Measurements from ENCODE around the gene ZNF837. TPM values are rescaled to one million over a fixed set of nuclear protein-coding genes. Genes with fewer than 3 reads are reported as not detected.

ZNF837 gene
- total and polyA plus RNA-seq, 7 experiments from 2014 or later, result 1.4 to 15.6 (median 4.3) TPM

DNA sequence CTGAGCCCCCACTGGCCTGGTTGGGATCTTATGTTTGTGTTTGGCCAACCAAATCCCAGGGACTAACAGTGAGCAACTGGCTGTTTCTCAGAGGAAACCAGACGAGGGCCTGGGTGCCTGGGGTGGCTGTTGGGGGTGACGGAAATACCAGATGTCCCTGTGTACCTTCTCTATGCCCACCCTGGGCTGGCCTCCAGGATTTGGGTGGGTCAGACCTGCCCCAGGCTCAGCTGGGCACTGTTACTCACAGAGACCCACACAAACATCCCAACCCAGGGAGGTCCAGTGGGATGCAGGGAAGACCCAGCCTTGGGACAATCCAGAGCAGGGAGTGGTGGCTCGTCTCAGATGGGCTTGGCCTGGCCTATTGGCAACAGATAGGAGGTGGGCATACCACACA is 45.2 kb downstream of the ZNF837 start:
- no peak for ATAC-seq
- Mint-ChIP-seq H3K4me1 (peaks cover 0 to 9% (median 4%) of the 10 kb centered on the region in 7 donors), H3K9me3 (peaks cover 0 to 19% (median 4%) of the 10 kb centered on the region in 11 donors), H3K27me3 (no peaks in the 10 kb centered on the region), H3K27ac (no peak overlapping the region), H3K36me3 (peaks cover 16 to 52% (median 32%) of the 10 kb centered on the region in 5 donors), H3K4me3 (no peak overlapping the region)
- H3K36me3 ChIP-seq (ENCODE audit: control insufficient read depth in 2 of 3, insufficient read depth in 3 of 3, low read length in 3 of 3), result peaks cover 0 to 39% (median 0%) of the 10 kb centered on the region in 3 experiments
- POLR2A ChIA-PET, result interaction anchor here (0.6 kb wide), 1 partner anchor 522 kb away, joined by 5 read pairs; no protein-coding TSS in a partner anchor
- no peak overlapping the region for H3K4me3 ChIP-seq (ENCODE audit: low read length)
- CTCF ChIA-PET, result no interaction called here
- H3K4me1 ChIP-seq (ENCODE audit: control insufficient read depth in 2 of 2, insufficient read depth in 2 of 2, low read length in 2 of 2), result no peaks in the 10 kb centered on the region
- H3K9me3 ChIP-seq (ENCODE audit: control insufficient read depth in 2 of 3, low read length in 3 of 3), result peaks cover 0 to 9% (median 0%) of the 10 kb centered on the region in 3 experiments
- intact Hi-C loops (cut with micrococcal nuclease), result no loop called here
- no peak overlapping the region for H3K27ac ChIP-seq (ENCODE audit: low read depth, low read length)
- DNase-seq, result no peak
- no peaks in the 10 kb centered on the region for H3K27me3 ChIP-seq (ENCODE audit: control insufficient read depth in 2 of 2, insufficient read depth in 2 of 2, low read length in 2 of 2)

GRCh38 chr19:58334691-58335249 is 46.1 kb downstream of the ZNF837 start:
- Mint-ChIP-seq H3K27ac (peak overlapping the region in 1 of 9 donors; percentile 25), H3K27me3 (no peaks in the 10 kb centered on the region), H3K9me3 (peaks cover 0 to 16% (median 1%) of the 10 kb centered on the region in 11 donors), H3K4me1 (peaks cover 0 to 9% (median 2%) of the 10 kb centered on the region in 7 donors), H3K4me3 (no peak overlapping the region), H3K36me3 (peaks cover 13 to 47% (median 28%) of the 10 kb centered on the region in 5 donors)
- H3K27ac ChIP-seq (ENCODE audit: low read depth, low read length), result no peak overlapping the region
- CTCF ChIA-PET, result no interaction called here
- peaks cover 0 to 9% (median 0%) of the 10 kb centered on the region in 3 experiments for H3K9me3 ChIP-seq (ENCODE audit: control insufficient read depth in 2 of 3, low read length in 3 of 3)
- no peak for DNase-seq
- H3K27me3 ChIP-seq (ENCODE audit: control insufficient read depth in 2 of 2, insufficient read depth in 2 of 2, low read length in 2 of 2), result no peaks in the 10 kb centered on the region
- POLR2A ChIA-PET, result interaction anchor here (1.0 to 1.3 kb wide), 2 partner anchors 12 to 55 kb away, joined by 3 read pairs; no protein-coding TSS in a partner anchor
- no peak for ATAC-seq
- intact Hi-C loops (cut with micrococcal nuclease), result no loop called here
- H3K4me3 ChIP-seq (ENCODE audit: low read length), result no peak overlapping the region
- peaks cover 0 to 39% (median 0%) of the 10 kb centered on the region in 3 experiments for H3K36me3 ChIP-seq (ENCODE audit: control insufficient read depth in 2 of 3, insufficient read depth in 3 of 3, low read length in 3 of 3)
- H3K4me1 ChIP-seq (ENCODE audit: control insufficient read depth in 2 of 2, insufficient read depth in 2 of 2, low read length in 2 of 2), result no peaks in the 10 kb centered on the region

DNA sequence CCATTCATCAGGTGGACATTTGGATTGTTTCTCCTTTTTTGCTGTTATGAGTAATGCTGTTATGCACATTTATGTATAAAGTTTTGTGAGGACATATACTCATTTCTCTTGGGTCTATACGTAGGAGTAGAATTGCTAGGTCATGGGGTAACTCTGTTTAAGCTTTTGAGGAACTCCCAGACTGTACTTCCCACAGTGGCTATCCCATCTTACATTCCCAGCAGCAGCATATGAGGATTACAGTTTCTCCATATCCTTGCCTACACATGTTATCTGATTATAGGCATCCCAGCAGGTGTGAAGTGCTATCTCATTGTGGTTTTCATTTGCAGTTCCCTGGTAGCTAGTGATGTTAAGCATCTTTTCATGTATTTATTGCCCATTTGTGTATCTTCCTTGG is 48.1 kb downstream of the ZNF837 start:
- intact Hi-C loops (cut with micrococcal nuclease), result no loop called here
- ATAC-seq, result no peak
- Mint-ChIP-seq H3K4me1 (peaks cover 0 to 10% (median 6%) of the 10 kb centered on the region in 7 donors), H3K27ac (peak overlapping the region in 1 of 9 donors; percentile 31), H3K36me3 (peaks cover 0 to 28% (median 16%) of the 10 kb centered on the region in 5 donors), H3K27me3 (no peaks in the 10 kb centered on the region), H3K4me3 (no peak overlapping the region), H3K9me3 (no peaks in the 10 kb centered on the region)
- POLR2A ChIA-PET, result interaction anchor here (0.6 kb wide), 1 partner anchor 16 kb away, joined by 3 read pairs; no protein-coding TSS in a partner anchor
- Histone ChIP-seq H3K9me3 (ENCODE audit: control insufficient read depth in 2 of 3, low read length in 3 of 3) (no peaks in the 10 kb centered on the region), H3K4me1 (ENCODE audit: control insufficient read depth in 2 of 2, insufficient read depth in 2 of 2, low read length in 2 of 2) (peaks cover 3 to 5% of the 10 kb centered on the region in 2 donors), H3K27ac (ENCODE audit: low read depth, low read length) (no peak overlapping the region), H3K36me3 (ENCODE audit: control insufficient read depth in 2 of 3, insufficient read depth in 3 of 3, low read length in 3 of 3) (peaks cover 0 to 21% (median 0%) of the 10 kb centered on the region in 3 experiments), H3K27me3 (ENCODE audit: control insufficient read depth in 2 of 2, insufficient read depth in 2 of 2, low read length in 2 of 2) (no peaks in the 10 kb centered on the region), H3K4me3 (ENCODE audit: low read length) (no peak overlapping the region)
- CTCF ChIA-PET, result interaction anchor here (0.8 kb wide), 1 partner anchor 29 kb away, joined by 3 read pairs; no protein-coding TSS in a partner anchor
- DNase-seq, result no peak

- no peak for DNase-seq
- H3K4me3 Mint-ChIP-seq, result no peak overlapping the region
- H3K36me3 Mint-ChIP-seq, result peaks cover 0 to 19% (median 11%) of the 10 kb centered on the region in 5 donors
- ChIA-PET CTCF (interaction anchor here (0.7 kb wide), 1 partner anchor 18 kb away, joined by 3 read pairs; no protein-coding TSS in a partner anchor), POLR2A (no interaction called here)
- H3K27ac ChIP-seq (ENCODE audit: low read depth, low read length), result no peak overlapping the region
- no peaks in the 10 kb centered on the region for H3K9me3 ChIP-seq (ENCODE audit: control insufficient read depth in 2 of 3, low read length in 3 of 3)
- H3K9me3 Mint-ChIP-seq, result no peaks in the 10 kb centered on the region
- no peak overlapping the region for H3K4me3 ChIP-seq (ENCODE audit: low read length)
- no peaks in the 10 kb centered on the region for H3K27me3 ChIP-seq (ENCODE audit: control insufficient read depth in 2 of 2, insufficient read depth in 2 of 2, low read length in 2 of 2)
- ATAC-seq, result no peak
- H3K27ac Mint-ChIP-seq, result no peak overlapping the region
- H3K4me1 Mint-ChIP-seq, result peaks cover 0 to 10% (median 6%) of the 10 kb centered on the region in 7 donors
- H3K36me3 ChIP-seq (ENCODE audit: control insufficient read depth in 2 of 3, insufficient read depth in 3 of 3, low read length in 3 of 3), result peaks cover 0 to 15% (median 0%) of the 10 kb centered on the region in 3 experiments
- H3K4me1 ChIP-seq (ENCODE audit: control insufficient read depth in 2 of 2, insufficient read depth in 2 of 2, low read length in 2 of 2), result peaks cover 14 to 16% of the 10 kb centered on the region in 2 donors
- intact Hi-C loops (cut with micrococcal nuclease), result no loop called here
- H3K27me3 Mint-ChIP-seq, result no peaks in the 10 kb centered on the region
Measured at GRCh38 chr19:58330458-58330857, 50.4 kb downstream of the ZNF837 start.

DNA sequence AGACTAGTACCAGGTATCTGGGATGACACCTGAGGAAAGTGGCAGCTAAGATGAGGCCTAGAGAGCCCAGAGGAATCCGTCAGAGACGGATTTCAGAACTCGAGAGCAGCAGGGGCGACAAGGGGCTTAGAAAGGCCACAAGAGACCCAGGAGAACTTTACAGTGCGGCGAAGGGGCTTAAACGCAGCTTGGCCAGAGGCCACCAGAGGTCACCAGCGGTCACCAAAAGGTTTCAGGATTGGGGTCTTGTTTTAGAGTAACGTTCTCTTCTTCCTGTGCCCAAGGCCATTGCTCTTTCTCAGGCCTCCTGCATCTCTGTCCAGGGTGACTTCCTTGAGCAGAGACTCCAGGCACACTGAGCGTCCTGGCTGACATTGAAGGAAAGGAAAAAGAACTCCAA is 51.8 kb downstream of the ZNF837 start:
- Histone ChIP-seq H3K36me3 (ENCODE audit: control insufficient read depth in 2 of 3, insufficient read depth in 3 of 3, low read length in 3 of 3) (peaks cover 0 to 4% (median 0%) of the 10 kb centered on the region in 3 experiments), H3K27me3 (ENCODE audit: control insufficient read depth in 2 of 2, insufficient read depth in 2 of 2, low read length in 2 of 2) (no peaks in the 10 kb centered on the region), H3K4me3 (ENCODE audit: low read length) (no peak overlapping the region), H3K9me3 (ENCODE audit: control insufficient read depth in 2 of 3, low read length in 3 of 3) (no peaks in the 10 kb centered on the region), H3K4me1 (ENCODE audit: control insufficient read depth in 2 of 2, insufficient read depth in 2 of 2, low read length in 2 of 2) (peaks cover 14 to 16% of the 10 kb centered on the region in 2 donors), H3K27ac (ENCODE audit: low read depth, low read length) (no peak overlapping the region)
- Mint-ChIP-seq H3K27ac (no peak overlapping the region), H3K27me3 (no peaks in the 10 kb centered on the region), H3K4me3 (peak overlapping the region in 1 of 10 donors; percentile 10), H3K9me3 (no peaks in the 10 kb centered on the region), H3K4me1 (peaks cover 0 to 10% (median 6%) of the 10 kb centered on the region in 7 donors), H3K36me3 (peaks cover 0 to 7% (median 3%) of the 10 kb centered on the region in 5 donors)
- ChIA-PET CTCF (no interaction called here), POLR2A (no interaction called here)
- ATAC-seq (no peak), DNase-seq (no peak)
- intact Hi-C loops (cut with micrococcal nuclease), result no loop called here

GRCh38 chr19:58326914-58327726 is 53.7 kb downstream of the ZNF837 start, which contains the start of gene ZSCAN22:
ZSCAN22 (plus strand) TSS chr19:58326994; CDS start chr19:58334803, 7,809 bp downstream.
- no peak within 1 kb of the TSS for H3K4me3 Mint-ChIP-seq
- peaks cover 6 to 13% (median 12%) of the 10 kb centered on the region in 5 donors for H3K36me3 Mint-ChIP-seq
- ChIA-PET POLR2A (interaction anchor here (0.7 to 1.9 kb wide), 9 partner anchors 24 to 248 kb away, joined by 3 to 13 read pairs (median 3); partner anchors contain the start of genes ZBTB45, ZNF274 and ZNF497), CTCF (no interaction called here)
- H3K27me3 ChIP-seq (ENCODE audit: control insufficient read depth in 2 of 2, insufficient read depth in 2 of 2, low read length in 2 of 2), result no peaks in the 10 kb centered on the region
- H3K9me3 ChIP-seq (ENCODE audit: control insufficient read depth in 2 of 3, low read length in 3 of 3), result no peaks in the 10 kb centered on the region
- peak; percentile 65 to 89 (median 78) for DNase-seq
- H3K27me3 Mint-ChIP-seq, result no peaks in the 10 kb centered on the region
- H3K9me3 Mint-ChIP-seq, result no peaks in the 10 kb centered on the region
- intact Hi-C loops (cut with micrococcal nuclease), result loop anchor here (1.0 to 2.0 kb wide), 15 partner anchors 20 to 192 kb away; partner anchors contain the start of genes ERVK3-1 (in 2 of the 2), ZBTB45 (in 2 of the 2), ZNF132 (in 2 of the 2) and ZNF274 (in 2 of the 2)
- H3K4me1 ChIP-seq (ENCODE audit: control insufficient read depth in 2 of 2, insufficient read depth in 2 of 2, low read length in 2 of 2), result peaks cover 14 to 16% of the 10 kb centered on the region in 2 donors
- peaks cover 0 to 10% (median 6%) of the 10 kb centered on the region in 7 donors for H3K4me1 Mint-ChIP-seq
- H3K36me3 ChIP-seq (ENCODE audit: control insufficient read depth in 2 of 3, insufficient read depth in 3 of 3, low read length in 3 of 3), result peaks cover 0 to 4% (median 0%) of the 10 kb centered on the region in 3 experiments
- H3K4me3 ChIP-seq (ENCODE audit: low read length), result peak within 1 kb of the TSS; percentile 95
- peak within 1 kb of the TSS; percentile 72 for H3K27ac ChIP-seq (ENCODE audit: low read depth, low read length)
- peak; percentile 90 for ATAC-seq
- no peak within 1 kb of the TSS for H3K27ac Mint-ChIP-seq

All from naive thymus-derived CD4-positive, alpha-beta T cell (primary cell).